ENCODE data around the gene LAD1.

LAD1 gene

GRCh38 chr1:201331166-201331565 lies 68.0 kb downstream of the LAD1 start:
- DNase-seq (ENCODE audit: insufficient read length, low spot score) (no peak), FAIRE-seq (no peak)
